Breast epithelium (tissue), 4 donors: ENCODE data around the gene NTRK3. TPM values are rescaled to one million over a fixed set of nuclear protein-coding genes. Genes with fewer than 3 reads are reported as not detected.

Source experiments
- DNase-seq, 2 donors: peaks; one replicate each; pipeline ENCODE4 v3.0.0-alpha.2; 2019; ENCODE audit warnings: low spot score in 2 of 2
- H3K27ac ChIP-seq, 2 donors: fragments of 200-600 bp; sonication (generic) in 1 of 2; one replicate each; pipeline ENCODE4 v1.5.1; 2016 to 2019; ENCODE audit warnings: mild to moderate bottlenecking in 1 of 2
- H3K27me3 ChIP-seq, 2 donors: fragments of 200-600 bp; sonication (generic) in 1 of 2; one replicate each; pipeline versions ENCODE4 v1.5.1 to v1.6.0; 2017 to 2019; ENCODE audit warnings: control low read depth in 1 of 2, mild to moderate bottlenecking in 1 of 2
- H3K36me3 ChIP-seq: fragments of 200-600 bp; one replicate; pipeline ENCODE4 v1.5.1; 2019
- H3K4me1 ChIP-seq, 2 donors: fragments of 200-600 bp; sonication (generic); one replicate each; pipeline ENCODE4 v1.5.1; 2016 to 2019; ENCODE audit warnings: control low read depth in 1 of 2
- H3K4me3 ChIP-seq, 3 donors: fragments of 200-600 bp; sonication (generic); 1 replicate in 2 of 3; 2 replicates in 1 of 3; pipeline ENCODE4 v1.5.1; 2016 to 2019; ENCODE audit warnings: mild to moderate bottlenecking in 3 of 3, moderate library complexity in 2 of 3
- H3K9me3 ChIP-seq, 2 donors: fragments of 200-600 bp; sonication (generic) in 1 of 2; one replicate each; pipeline ENCODE4 v1.5.1; 2016 to 2019; ENCODE audit warnings: control low read depth in 1 of 2
- POLR2A ChIP-seq: fragments of 450-650 bp; IDR thresholded peaks from one replicate; pipeline ENCODE4 v1.6.1; 2016; ENCODE audit warnings: antibody characterized with exemption, mild to moderate bottlenecking, moderate library complexity
- POLR2AphosphoS5 ChIP-seq, 3 donors: sonication (generic); formaldehyde crosslinking; IDR thresholded peaks; one replicate each; pipeline ENCODE4 v1.6.1; 2017; ENCODE audit warnings: antibody characterized with exemption in 3 of 3
- intact Hi-C: fragments of 100-400 bp; cut with DNase I; formaldehyde crosslinking; loops from one replicate; pipeline ENCODE4 v1.15.1; 2023; ENCODE audit warnings: low total_unique reads
- total RNA-seq, 3 donors: library from RNA; depleted of rRNA; stranded (reverse); fragments of >200 nt; gene quantifications; one replicate each; pipeline ENCODE4 v1.1.0, GENCODE V29; 2016
- TF ChIP-seq, protein P1 (sequence below), 3 donors: fragments of 450-650 bp; IDR thresholded peaks; one replicate each; pipeline ENCODE4 v1.5.1; 2016 to 2017; ENCODE audit warnings: antibody characterized with exemption in 3 of 3, mild to moderate bottlenecking in 3 of 3, moderate library complexity in 3 of 3

Gene NTRK3
- total RNA-seq, 3 donors from 2014 or later = 1.9 to 23.6 (median 13.8) TPM

DNA sequence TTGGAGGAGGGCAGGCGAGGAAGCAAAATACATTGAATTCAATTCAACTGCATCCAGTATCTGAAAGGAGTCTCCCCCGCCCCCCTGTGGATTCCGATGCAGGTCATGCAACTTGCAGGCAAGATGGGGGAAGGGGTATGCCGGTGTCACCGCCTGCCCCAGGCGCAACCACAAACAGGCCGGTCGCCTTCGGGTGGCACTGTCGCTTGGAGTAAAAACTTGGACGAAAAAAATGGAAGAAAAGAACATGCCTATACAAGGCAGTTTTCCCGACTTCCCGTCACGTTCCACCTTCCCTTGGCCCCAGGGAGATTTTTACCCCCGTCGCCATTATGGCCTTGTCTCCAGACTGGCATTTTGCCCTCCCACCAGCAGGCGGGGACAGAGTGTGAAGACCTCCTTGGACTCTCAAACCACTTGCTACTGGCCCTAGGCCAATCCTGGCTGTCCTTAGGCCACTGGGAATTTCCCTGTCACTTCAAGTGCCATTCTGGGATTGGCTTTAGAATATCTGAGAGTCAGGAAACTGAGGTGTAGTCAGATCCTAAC is 1.6 kb upstream of the NTRK3 start:
- no peak overlapping the region for H3K27ac ChIP-seq
- peaks cover 0 to 34% of the 10 kb centered on the region in 2 donors for H3K27me3 ChIP-seq
- no peaks in the 10 kb centered on the region for H3K9me3 ChIP-seq
- H3K36me3 ChIP-seq = no peaks in the 10 kb centered on the region
- H3K4me3 ChIP-seq = peak overlapping the region in 2 of 3 donors; percentile 57 to 69
- peaks cover 4% of the 10 kb centered on the region in 2 donors for H3K4me1 ChIP-seq
- TF ChIP-seq POLR2A = no peak
- TF ChIP-seq POLR2AphosphoS5 (IDR thresholded peaks at IDR 0.05) = no peak
- TF ChIP-seq, protein P1, sequence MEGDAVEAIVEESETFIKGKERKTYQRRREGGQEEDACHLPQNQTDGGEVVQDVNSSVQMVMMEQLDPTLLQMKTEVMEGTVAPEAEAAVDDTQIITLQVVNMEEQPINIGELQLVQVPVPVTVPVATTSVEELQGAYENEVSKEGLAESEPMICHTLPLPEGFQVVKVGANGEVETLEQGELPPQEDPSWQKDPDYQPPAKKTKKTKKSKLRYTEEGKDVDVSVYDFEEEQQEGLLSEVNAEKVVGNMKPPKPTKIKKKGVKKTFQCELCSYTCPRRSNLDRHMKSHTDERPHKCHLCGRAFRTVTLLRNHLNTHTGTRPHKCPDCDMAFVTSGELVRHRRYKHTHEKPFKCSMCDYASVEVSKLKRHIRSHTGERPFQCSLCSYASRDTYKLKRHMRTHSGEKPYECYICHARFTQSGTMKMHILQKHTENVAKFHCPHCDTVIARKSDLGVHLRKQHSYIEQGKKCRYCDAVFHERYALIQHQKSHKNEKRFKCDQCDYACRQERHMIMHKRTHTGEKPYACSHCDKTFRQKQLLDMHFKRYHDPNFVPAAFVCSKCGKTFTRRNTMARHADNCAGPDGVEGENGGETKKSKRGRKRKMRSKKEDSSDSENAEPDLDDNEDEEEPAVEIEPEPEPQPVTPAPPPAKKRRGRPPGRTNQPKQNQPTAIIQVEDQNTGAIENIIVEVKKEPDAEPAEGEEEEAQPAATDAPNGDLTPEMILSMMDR (IDR thresholded peaks at IDR 0.05) = no peak
- intact Hi-C loops = no loop called here
- DNase-seq = peak in 1 of 2 donors; percentile 59

DNA sequence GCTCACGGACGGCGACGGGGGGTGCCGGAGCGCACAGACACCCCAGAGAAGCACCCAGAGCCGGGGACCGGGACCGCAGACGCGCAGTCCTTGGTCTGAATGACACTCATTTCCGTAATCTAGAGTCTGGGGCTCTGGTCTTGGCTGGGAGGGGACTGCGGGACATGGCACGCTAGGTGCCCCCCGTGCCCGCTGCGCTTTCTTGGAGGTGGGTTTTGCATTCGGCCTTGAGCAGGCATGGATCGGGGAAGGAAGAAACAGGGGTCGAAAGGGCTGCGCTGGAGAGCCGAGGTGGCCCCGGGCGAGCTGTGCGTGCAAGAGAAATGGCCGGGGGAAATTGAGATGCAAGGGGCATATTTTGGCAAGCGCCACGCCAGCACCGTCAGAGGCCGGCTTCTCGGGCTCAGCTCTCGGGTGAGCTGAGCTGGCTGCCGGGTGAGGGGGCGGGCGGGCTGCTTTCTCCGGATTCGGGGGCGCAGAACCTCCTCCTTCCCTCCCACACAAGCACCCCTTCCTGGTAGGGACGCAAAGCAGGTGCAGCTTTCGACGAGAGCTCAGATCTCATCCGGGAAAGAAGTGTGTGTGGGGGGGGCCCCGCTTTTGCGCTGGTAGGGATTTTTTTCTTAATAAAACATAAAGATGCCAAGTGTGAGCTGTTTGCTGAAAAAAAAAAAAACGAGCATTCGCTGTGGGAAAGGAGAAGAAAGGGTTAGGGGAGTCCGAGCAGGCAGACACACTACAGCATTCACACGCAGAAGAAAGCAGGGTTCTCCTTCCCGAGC is 963 bp upstream of the NTRK3 start:
- no peak for DNase-seq
- peak overlapping the region; percentile 37 to 69 (median 57) for H3K4me3 ChIP-seq
- intact Hi-C loops = no loop called here
- no peaks in the 10 kb centered on the region for H3K9me3 ChIP-seq
- peak overlapping the region in 1 of 2 donors; percentile 2 for H3K27ac ChIP-seq
- TF ChIP-seq POLR2AphosphoS5 (IDR thresholded peaks at IDR 0.05) (no peak), POLR2A (no peak)
- TF ChIP-seq, protein P1 (IDR thresholded peaks at IDR 0.05) = no peak
- H3K27me3 ChIP-seq = peaks cover 0 to 41% of the 10 kb centered on the region in 2 donors
- H3K4me1 ChIP-seq = peaks cover 4% of the 10 kb centered on the region in 2 donors
- no peaks in the 10 kb centered on the region for H3K36me3 ChIP-seq

DNA sequence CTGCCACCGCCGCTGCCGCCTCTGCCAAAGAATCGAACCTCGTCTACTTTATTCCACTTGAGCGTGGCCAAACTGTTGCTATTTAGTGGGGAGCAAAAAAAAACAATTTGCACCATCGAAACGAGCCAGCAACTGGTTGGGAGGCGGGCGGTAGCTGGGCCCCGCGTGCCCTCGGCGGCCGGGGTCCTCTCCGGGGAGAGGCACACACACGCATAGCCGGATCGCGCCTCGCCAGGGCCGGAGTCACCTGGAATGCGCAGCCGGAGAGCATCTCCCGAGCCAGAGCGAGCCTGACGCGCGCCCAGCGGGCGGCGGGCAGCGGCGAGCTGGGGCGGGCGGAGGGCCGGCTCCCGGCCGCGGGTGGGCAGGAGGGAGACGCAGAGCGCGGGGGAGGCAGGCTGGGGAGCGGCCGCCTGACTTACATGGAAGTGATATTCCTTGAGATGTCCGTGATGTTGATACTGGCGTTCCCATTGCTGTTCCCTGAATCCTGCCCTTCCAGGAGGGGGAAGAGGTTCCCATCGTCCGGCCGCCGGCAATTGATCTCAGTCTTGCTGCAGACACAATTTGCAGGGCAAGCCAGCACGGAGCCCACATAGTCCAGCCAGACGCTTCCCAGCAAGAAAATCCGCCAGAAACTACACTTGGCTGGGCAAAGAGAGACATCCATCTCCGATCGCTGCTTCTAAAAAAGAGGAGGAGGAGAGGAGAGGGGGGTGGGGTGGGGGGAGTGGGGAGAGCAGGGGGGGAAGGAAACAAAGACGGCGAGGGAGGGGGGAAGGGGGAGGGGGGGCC is 858 bp downstream of the NTRK3 start:
- TF ChIP-seq, protein P1 (IDR thresholded peaks at IDR 0.05) = no peak
- TF ChIP-seq POLR2A = no peak
- TF ChIP-seq POLR2AphosphoS5 (IDR thresholded peaks at IDR 0.05) = no peak
- intact Hi-C loops = no loop called here
- no peaks in the 10 kb centered on the region for H3K9me3 ChIP-seq
- peak overlapping the region; percentile 25 to 48 for H3K27ac ChIP-seq
- no peaks in the 10 kb centered on the region for H3K36me3 ChIP-seq
- peak in 1 of 2 donors; percentile 48 for DNase-seq
- H3K27me3 ChIP-seq = peaks cover 3 to 48% of the 10 kb centered on the region in 2 donors
- peak overlapping the region; percentile 37 to 69 (median 57) for H3K4me3 ChIP-seq
- peaks cover 4% of the 10 kb centered on the region in 2 donors for H3K4me1 ChIP-seq

DNA sequence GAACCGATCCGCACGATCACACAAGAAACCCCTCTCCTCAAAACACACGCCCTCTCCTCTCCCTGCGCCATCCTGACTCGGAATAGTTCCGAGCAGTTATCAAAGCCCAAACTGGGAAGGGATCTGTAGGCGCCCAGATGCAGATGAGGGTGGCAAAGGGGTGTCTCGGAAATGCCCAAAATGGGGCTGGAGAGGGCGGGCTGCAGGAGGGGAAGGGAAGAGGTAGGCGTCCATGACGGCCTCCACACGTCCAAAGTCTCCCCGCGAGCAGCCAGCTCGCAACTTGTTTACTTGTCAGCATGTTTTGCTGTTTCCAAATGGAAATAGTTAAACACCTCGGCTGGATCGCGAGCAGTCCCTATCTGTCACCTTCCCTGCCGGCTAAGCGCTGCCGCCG is 1.5 kb downstream of the NTRK3 start:
- peaks cover 3 to 48% of the 10 kb centered on the region in 2 donors for H3K27me3 ChIP-seq
- H3K36me3 ChIP-seq = no peaks in the 10 kb centered on the region
- no peak for TF ChIP-seq POLR2A
- no peak for TF ChIP-seq POLR2AphosphoS5 (IDR thresholded peaks at IDR 0.05)
- TF ChIP-seq, protein P1 (IDR thresholded peaks at IDR 0.05) = no peak
- no peaks in the 10 kb centered on the region for H3K9me3 ChIP-seq
- no peak for DNase-seq
- peak overlapping the region in 1 of 2 donors; percentile 25 for H3K27ac ChIP-seq
- peak overlapping the region; percentile 37 to 69 (median 57) for H3K4me3 ChIP-seq
- intact Hi-C loops = no loop called here
- H3K4me1 ChIP-seq = peaks cover 4% of the 10 kb centered on the region in 2 donors
